Neural cell (in vitro differentiated cells): Measurements from ENCODE around the gene SACS.

ENCODE experiments used
- CTCF ChIP-seq: fragments of 450-650 bp; IDR thresholded peaks from 2 replicates; pipeline ENCODE4 v1.5.1; 2014; ENCODE audit warnings: antibody characterized with exemption, mild to moderate bottlenecking, moderate library complexity; ENCODE audit not compliant: poor library complexity, severe bottlenecking
- EP300 ChIP-seq: fragments of 450-650 bp; conservative IDR thresholded peaks from 2 replicates; pipeline ENCODE4 v1.6.1; 2014; ENCODE audit warnings: antibody characterized with exemption, mild to moderate bottlenecking, moderate library complexity; ENCODE audit not compliant: poor library complexity, severe bottlenecking
- EZH2 ChIP-seq: fragments of 200-600, 300-800 bp; shearing (Covaris generic), sonication (generic); IDR thresholded peaks from 2 replicates; pipeline ENCODE4 v1.6.1; 2014; ENCODE audit warnings: antibody characterized with exemption, low read length, borderline replicate concordance, mild to moderate bottlenecking; ENCODE audit not compliant: insufficient read depth, poor library complexity, severe bottlenecking
- MXI1 ChIP-seq: fragments of 450-650 bp; conservative IDR thresholded peaks from 2 replicates; pipeline ENCODE4 v1.6.1; 2014; ENCODE audit warnings: antibody characterized with exemption, mild to moderate bottlenecking; ENCODE audit not compliant: poor library complexity, severe bottlenecking
- POLR2AphosphoS5 ChIP-seq: IDR thresholded peaks from 2 replicates; pipeline ENCODE4 v1.6.1; 2012
- RAD21 ChIP-seq: fragments of 450-650 bp; conservative IDR thresholded peaks from 2 replicates; pipeline ENCODE4 v1.6.1; 2014; ENCODE audit warnings: antibody characterized with exemption, mild to moderate bottlenecking, moderate library complexity
- REST ChIP-seq: IDR thresholded peaks from 2 replicates; pipeline ENCODE4 v1.6.1; 2012; ENCODE audit warnings: borderline replicate concordance
- SMC3 ChIP-seq: fragments of 450-650 bp; conservative IDR thresholded peaks from 2 replicates; pipeline ENCODE4 v1.6.1; 2014; ENCODE audit warnings: antibody characterized with exemption, mild to moderate bottlenecking, moderate library complexity; ENCODE audit not compliant: poor library complexity
- TAF1 ChIP-seq: IDR thresholded peaks from 2 replicates; pipeline ENCODE4 v1.6.1; 2012; ENCODE audit warnings: low read depth

GRCh38 chr13:23292586-23292985, 140.9 kb downstream of the SACS start:
- TF ChIP-seq CTCF = no peak
- TF ChIP-seq EZH2 = no peak
- TF ChIP-seq MXI1 = no peak
- no peak for TF ChIP-seq EP300
- TF ChIP-seq POLR2AphosphoS5 = no peak
- TF ChIP-seq TAF1 = no peak
- no peak for TF ChIP-seq RAD21
- TF ChIP-seq REST = no peak
- no peak for TF ChIP-seq SMC3
